Measurements from ENCODE around the gene ZNF277.

Gene ZNF277

GRCh38 chr7:112262855-112263487, 56.5 kb downstream of the ZNF277 start:
- no peak for TF ChIP-seq CTCF (IDR thresholded peaks at IDR 0.05; ENCODE audit: low read depth, low read length)
- no peak overlapping the region for H3K4me3 ChIP-seq (replicated peaks in 1 of 2; ENCODE audit: low read depth in 2 of 2, low read length in 2 of 2)
- DNase-seq (ENCODE audit: low read depth in 2 of 2) = no peak

- no peak for DNase-seq (ENCODE audit: low read depth in 2 of 2)
- no peak for TF ChIP-seq CTCF (IDR thresholded peaks at IDR 0.05; ENCODE audit: low read depth, low read length)
- no peak overlapping the region for H3K4me3 ChIP-seq (replicated peaks in 1 of 2; ENCODE audit: low read depth in 2 of 2, low read length in 2 of 2)
Observed at GRCh38 chr7:112263519-112263918, 57.0 kb downstream of the ZNF277 start.

GRCh38 chr7:112266141-112266540, 59.6 kb downstream of the ZNF277 start:
- H3K4me3 ChIP-seq (replicated peaks in 1 of 2; ENCODE audit: low read depth in 2 of 2, low read length in 2 of 2) = no peak overlapping the region
- no peak for TF ChIP-seq CTCF (IDR thresholded peaks at IDR 0.05; ENCODE audit: low read depth, low read length)
- DNase-seq (ENCODE audit: low read depth in 2 of 2) = no peak

GRCh38 chr7:112266595-112267270, 60.2 kb downstream of the ZNF277 start:
- DNase-seq (ENCODE audit: low read depth in 2 of 2) = peak; percentile 38 to 67
- H3K4me3 ChIP-seq (replicated peaks in 1 of 2; ENCODE audit: low read depth in 2 of 2, low read length in 2 of 2) = no peak overlapping the region
- TF ChIP-seq CTCF (IDR thresholded peaks at IDR 0.05; ENCODE audit: low read depth, low read length) = no peak

DNA sequence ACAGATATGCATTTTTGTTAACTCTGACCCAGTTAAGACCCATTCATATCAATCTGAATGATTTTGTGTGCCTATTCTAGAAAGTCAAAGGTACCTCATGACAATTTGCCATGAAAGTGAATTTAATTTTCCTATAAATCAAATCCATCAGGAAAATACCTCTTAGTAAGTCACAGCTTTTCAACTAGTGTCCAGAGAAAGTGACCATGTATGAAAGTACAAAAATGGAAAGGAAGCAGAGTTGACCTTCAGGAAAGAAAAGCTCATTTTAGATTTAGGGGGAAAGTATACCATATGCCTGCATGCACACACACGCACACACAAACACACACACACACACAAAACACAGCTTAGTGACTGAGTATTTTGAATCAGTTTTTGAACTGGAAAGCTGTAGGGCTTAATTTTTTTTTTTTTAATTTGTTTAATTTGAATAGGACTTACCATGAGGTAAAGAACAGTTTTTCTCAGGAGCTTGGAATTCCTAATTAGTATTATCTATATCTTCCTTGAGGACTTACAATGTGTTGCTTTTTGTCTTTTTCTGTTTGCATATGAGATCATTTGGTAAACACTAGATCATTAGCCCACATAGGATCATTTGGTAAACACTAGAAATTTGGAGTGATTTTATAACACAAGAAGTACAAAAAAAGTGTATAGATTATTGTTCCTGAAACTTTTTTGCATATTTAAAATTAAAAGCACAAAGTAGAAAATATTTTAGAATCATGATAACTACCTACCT, 61.6 kb downstream of the ZNF277 start:
- DNase-seq (ENCODE audit: low read depth in 2 of 2) = no peak
- TF ChIP-seq CTCF (IDR thresholded peaks at IDR 0.05; ENCODE audit: low read depth, low read length) = no peak
- H3K4me3 ChIP-seq (replicated peaks in 1 of 2; ENCODE audit: low read depth in 2 of 2, low read length in 2 of 2) = no peak overlapping the region

DNA sequence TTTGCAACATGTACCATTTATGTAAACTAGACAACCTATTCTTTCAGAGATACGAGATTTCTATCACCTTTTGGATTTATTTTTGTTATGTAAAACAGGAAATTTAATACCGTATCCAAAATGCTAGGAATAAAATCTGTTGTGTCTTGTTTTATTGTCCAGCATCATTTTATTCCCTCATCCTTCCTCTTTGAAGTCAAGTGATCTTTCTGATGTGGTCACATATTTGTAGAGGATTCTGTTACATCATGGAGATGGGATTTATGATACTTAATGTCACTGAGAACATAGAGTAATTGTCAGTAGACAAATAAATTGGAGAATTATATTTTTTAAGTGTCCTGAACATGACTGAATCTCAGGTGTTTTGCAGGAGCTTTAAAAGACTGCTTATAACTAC, 64.7 kb downstream of the ZNF277 start:
- no peak for DNase-seq (ENCODE audit: low read depth in 2 of 2)
- no peak for TF ChIP-seq CTCF (IDR thresholded peaks at IDR 0.05; ENCODE audit: low read depth, low read length)
- H3K4me3 ChIP-seq (replicated peaks in 1 of 2; ENCODE audit: low read depth in 2 of 2, low read length in 2 of 2) = no peak overlapping the region

All from cardiac fibroblast (primary cell).